ENCODE results near the gene LETMD1. TPM values are rescaled to one million over a fixed set of nuclear protein-coding genes. Genes with fewer than 3 reads are reported as not detected.

LETMD1 gene
- total and polyA plus RNA-seq, 2 of the 4 experiments (the other 2 are of a cell fraction), result 27.6 to 40.1 TPM

GRCh38 chr12:51005030-51005429 lies 43.1 kb upstream of the LETMD1 start:
- peaks cover 26% of the 10 kb centered on the region for H3K36me3 ChIP-seq (ENCODE audit: control insufficient read depth, insufficient read depth, low read length)
- BruUV-seq (replicated peaks), result no TSS peak
- peaks cover 4 to 28% of the 10 kb centered on the region in 2 experiments; a peak in 3 of 4 replicates for H3K79me1 ChIP-seq (ENCODE audit: low read depth in 1 of 2, low read length in 2 of 2)
- H4K91ac ChIP-seq (ENCODE audit: insufficient read depth, low read depth, low read length), result no peak overlapping the region
- no peak overlapping the region for H3K27ac ChIP-seq (ENCODE audit: insufficient read depth, low read length)
- H2BK20ac ChIP-seq (ENCODE audit: low read depth, low read length), result no peak overlapping the region
- no peak overlapping the region for H2AFZ ChIP-seq (replicated peaks; ENCODE audit: low read length, poor library complexity)
- H2BK5ac ChIP-seq (ENCODE audit: low read depth, low read length, poor library complexity, severe bottlenecking), result no peak overlapping the region
- POLR2A ChIA-PET (ENCODE audit: unreplicated experiment), result no interaction called here
- H3K4me2 ChIP-seq (ENCODE audit: low read depth, low read length), result no peak overlapping the region
- H3K9ac ChIP-seq (ENCODE audit: low read depth, low read length), result no peak overlapping the region
- TF ChIP-seq BHLHE40 (IDR thresholded peaks at IDR 0.05; ENCODE audit: low read depth, low read length) (no peak), USF2 (IDR thresholded peaks at IDR 0.05; ENCODE audit: low read depth, low read length) (no peak), CEBPB (IDR thresholded peaks at IDR 0.05; ENCODE audit: low read depth, low read length) (no peak), CHD1 (IDR thresholded peaks at IDR 0.05; ENCODE audit: low read depth, low read length) (no peak), CTCF (conservative IDR thresholded peaks at IDR 0.05; ENCODE audit: low read depth, low read length) (no peak), NFE2L2 (IDR thresholded peaks at IDR 0.05; ENCODE audit: low read depth, low read length) (no peak), SMC3 (IDR thresholded peaks at IDR 0.05; ENCODE audit: low read depth, low read length) (no peak), FOS (IDR thresholded peaks at IDR 0.05; ENCODE audit: low read depth, low read length) (no peak), ELK1 (IDR thresholded peaks at IDR 0.05; ENCODE audit: borderline replicate concordance, low read depth, low read length) (no peak), MXI1 (IDR thresholded peaks at IDR 0.05; ENCODE audit: borderline replicate concordance, low read depth, low read length) (no peak), MAZ (IDR thresholded peaks at IDR 0.05; ENCODE audit: borderline replicate concordance, low read depth, low read length) (no peak), POLR2A (IDR thresholded peaks at IDR 0.05; ENCODE audit: low read depth, low read length) (no peak), RAD21 (IDR thresholded peaks at IDR 0.05; ENCODE audit: low read length) (no peak)
- no peak overlapping the region for H3K4me3 ChIP-seq (ENCODE audit: insufficient read depth, low read depth, low read length)
- no peak overlapping the region for H2AK5ac ChIP-seq (ENCODE audit: low read depth, low read length)
- dilution Hi-C loops (cut with HindIII; ENCODE audit: low sequenced_read_pairs, unreplicated experiment), result no loop called here
- DNase-seq (no peak), ATAC-seq (ENCODE audit: low read depth) (no peak)
- CTCF ChIA-PET, result interaction anchor here (1.6 kb wide), 1 partner anchor 23 kb away, joined by 4 read pairs; no protein-coding TSS in a partner anchor
- H3K9me3 ChIP-seq (ENCODE audit: control insufficient read depth, insufficient read depth, low read length), result no peaks in the 10 kb centered on the region
- no peaks in the 10 kb centered on the region for H4K20me1 ChIP-seq (ENCODE audit: insufficient read depth, low read length)
- H3K4ac ChIP-seq (ENCODE audit: low read depth, low read length), result no peak overlapping the region
- no peak overlapping the region for H3K23ac ChIP-seq (ENCODE audit: low read depth, low read length)
- in situ Hi-C loops (cut with MboI; ENCODE audit: low sequenced_read_pairs), result no loop called here
- H3K27me3 ChIP-seq (ENCODE audit: control insufficient read depth, insufficient read depth, low read length), result no peaks in the 10 kb centered on the region
- peaks cover 5% of the 10 kb centered on the region for H3K4me1 ChIP-seq (ENCODE audit: control insufficient read depth, insufficient read depth, low read length)
- H3K56ac ChIP-seq (ENCODE audit: extremely low read depth, insufficient read depth, low read length), result no peak overlapping the region
- peaks cover 5% of the 10 kb centered on the region; the same call in 1 of the 2 replicates for H3K9me1 ChIP-seq (ENCODE audit: insufficient read depth, low read length)
- H4K8ac ChIP-seq (ENCODE audit: low read depth in 2 of 2, low read length in 2 of 2), result no peak overlapping the region
- no peak overlapping the region for H2BK15ac ChIP-seq (ENCODE audit: low read depth, low read length)
- WGBS, 2 experiments (ENCODE audit: extremely low coverage in 2 of 2, insufficient read length in 1 of 2), result no CpG with 5 or more reads among the region's 3 CpGs
- no peak overlapping the region for H2AK9ac ChIP-seq (replicated peaks; ENCODE audit: low read depth, low read length, poor library complexity)
- no peak overlapping the region for H3K14ac ChIP-seq (replicated peaks; ENCODE audit: low read depth, low read length)
- H4K5ac ChIP-seq (ENCODE audit: low read depth, low read length), result no peak overlapping the region
- H2BK120ac ChIP-seq (ENCODE audit: low read depth, low read length), result no peak overlapping the region
- H3K18ac ChIP-seq (ENCODE audit: low read depth, low read length), result no peak overlapping the region
- intact Hi-C loops (cut with micrococcal nuclease), result no loop called here

All from IMR-90 (cell line).